Measurements from ENCODE around the gene CCDC73.
"Not testable (repeated sequence)": the region's sequence is repeated elsewhere in the genome, so short reads cannot be mapped to it uniquely, and the experiment has no call there.

- not testable (repeated sequence) for TF ChIP-seq CTCF (IDR thresholded peaks at IDR 0.05); EZH2 (IDR thresholded peaks at IDR 0.05; ENCODE audit: borderline replicate concordance, insufficient read depth, low read depth, low read length, poor library complexity, severe bottlenecking)
These were observed 13.6 kb downstream of the CCDC73 start for GRCh38 chr11:32780839-32781238.

All from B cell (primary cell).